DMS79 treated with DMSO at 0.1 percent for 48 hours (cell line): Measurements from ENCODE around the gene NBAS.
A peak's percentile ranks its signal among the peaks of the same experiment; 100 is the strongest.
"Not testable (repeated sequence)": the region's sequence is repeated elsewhere in the genome, so short reads cannot be mapped to it uniquely, and the experiment has no call there.

Source experiments
- DNase-seq: peaks from one replicate; lab custom pipeline; 2025; lab: John Stamatoyannopoulos, UW

The NBAS gene

DNA sequence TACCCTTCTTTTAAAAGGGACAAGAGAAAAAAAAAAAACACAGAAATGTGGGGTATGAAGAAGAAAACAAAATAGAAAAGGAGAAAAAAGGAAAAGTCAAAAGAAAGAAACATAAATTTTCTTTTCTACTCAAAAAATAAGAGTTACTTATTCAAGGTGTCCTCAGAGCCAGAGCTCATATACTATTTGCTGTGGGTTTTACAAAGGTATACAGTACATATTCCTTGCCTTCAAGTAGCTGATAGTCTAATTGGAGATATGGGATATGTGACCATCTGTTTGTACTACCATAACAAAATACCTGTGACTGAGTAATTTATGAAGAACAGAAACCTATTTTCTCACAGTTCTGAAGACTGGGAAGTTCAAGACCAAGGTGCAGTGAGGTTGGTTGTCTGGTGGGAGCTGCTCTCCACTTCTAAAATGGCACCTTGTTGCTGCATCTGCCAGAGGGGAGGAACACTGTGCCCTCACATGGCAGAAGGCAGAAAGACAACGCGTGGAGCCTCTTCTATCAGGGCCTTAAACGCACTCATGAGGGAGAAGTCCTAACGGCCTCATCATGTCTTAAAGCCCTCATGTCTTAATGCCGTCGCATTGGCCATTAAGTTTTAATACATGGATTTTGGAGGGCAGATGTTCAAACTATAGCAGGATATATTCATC lies 33.9 kb downstream of the NBAS start:
- DNase-seq, result no peak

DNA sequence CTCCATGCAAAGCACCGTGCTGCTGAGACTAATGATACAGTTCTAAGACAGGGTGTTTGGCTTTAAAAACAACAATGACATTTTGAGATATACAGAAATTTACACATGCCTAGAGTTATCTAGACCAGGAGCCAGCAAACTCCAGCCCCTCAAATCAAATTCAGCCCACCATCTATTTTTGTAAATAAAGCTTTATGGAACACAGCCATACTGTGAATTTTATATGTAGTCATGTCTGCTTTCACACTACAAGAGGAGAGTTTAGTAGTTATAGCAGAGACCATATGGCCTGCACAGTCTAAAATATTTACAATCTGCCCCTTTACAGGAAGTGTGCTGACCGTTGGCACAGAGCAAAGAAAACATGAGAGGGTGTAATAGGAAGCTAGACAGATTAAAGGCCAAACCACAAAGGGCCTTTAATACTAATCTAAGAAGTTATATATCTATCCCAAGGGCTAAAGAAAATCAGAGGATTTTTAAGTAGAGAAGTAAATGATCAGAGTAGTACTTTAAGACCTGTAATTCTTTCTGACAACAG lies 39.4 kb downstream of the NBAS start:
- DNase-seq, result no peak

DNA sequence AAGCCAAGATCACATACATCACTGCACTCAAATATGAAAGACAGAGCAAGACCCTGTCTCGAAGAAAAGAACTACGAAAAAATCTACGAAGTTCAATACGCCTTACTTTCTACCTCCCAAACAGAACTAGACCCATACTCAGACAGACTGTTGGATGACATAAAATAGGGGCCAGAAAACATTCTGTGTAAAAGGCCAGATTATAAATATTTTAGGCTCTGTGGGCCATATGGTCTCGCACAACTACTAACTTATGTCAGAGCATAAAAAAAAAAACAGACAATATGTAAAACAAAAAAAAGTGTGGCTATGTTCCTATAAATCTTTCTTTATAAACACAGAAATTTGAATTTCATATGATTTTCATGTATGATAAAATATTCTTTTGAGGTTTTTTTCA lies 40.8 kb downstream of the NBAS start:
- no peak for DNase-seq

DNA sequence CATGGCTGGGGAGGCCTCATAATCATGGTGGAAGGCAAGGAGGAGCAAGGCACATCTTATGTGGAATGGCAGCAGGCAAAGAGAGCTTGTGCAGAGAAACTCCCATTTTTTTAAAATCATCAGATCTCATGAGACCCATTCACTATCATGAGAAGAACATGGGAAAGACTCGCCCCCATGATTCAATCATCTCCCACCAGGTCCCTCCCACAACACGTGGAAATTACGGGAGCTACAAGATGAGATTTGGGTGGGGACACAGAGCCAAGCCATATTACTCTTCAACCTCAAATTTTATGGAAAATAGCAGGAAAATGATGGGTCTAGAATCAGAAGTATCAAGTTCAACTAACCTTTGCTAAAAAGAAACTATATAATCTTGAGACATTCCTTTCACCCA lies 42.4 kb downstream of the NBAS start:
- DNase-seq, result not testable (repeated sequence)

DNA sequence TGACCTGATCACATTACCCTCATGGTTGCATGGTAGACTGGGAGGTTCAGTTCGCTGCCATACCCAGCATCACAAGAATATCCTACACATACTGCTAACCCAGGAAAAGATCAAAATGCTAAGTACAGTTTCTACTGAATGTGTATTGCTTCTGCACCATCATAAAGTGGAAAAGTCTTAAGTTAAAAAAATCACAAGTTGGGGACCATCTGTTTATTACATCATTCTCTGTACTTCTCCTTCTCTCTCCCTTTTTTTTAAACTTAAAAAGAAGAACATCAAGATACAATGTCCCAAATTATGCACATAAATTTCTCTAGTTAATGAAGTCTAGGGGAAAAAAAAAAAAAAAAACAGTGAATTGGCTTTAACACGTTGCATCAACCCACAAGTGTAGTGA lies 43.3 kb downstream of the NBAS start:
- DNase-seq, result no peak

DNA sequence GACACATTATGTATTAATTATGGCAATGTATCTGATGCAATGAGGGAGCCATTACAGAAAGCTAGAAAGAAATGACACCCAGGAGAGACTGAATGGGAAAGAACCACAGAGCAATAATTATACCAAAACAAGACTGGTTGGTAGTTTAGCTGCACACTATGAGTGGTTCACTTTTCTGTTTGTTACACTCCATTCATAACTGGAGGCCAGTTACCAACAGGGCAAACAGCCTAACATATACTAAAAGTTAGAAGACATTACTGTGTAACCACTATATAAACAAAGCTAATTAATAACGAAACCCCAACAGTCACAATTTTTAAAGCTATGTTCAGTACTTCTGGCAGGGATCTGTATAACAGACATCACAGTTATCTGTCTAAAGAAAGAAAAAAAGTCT lies 49.4 kb downstream of the NBAS start:
- DNase-seq, result no peak

DNA sequence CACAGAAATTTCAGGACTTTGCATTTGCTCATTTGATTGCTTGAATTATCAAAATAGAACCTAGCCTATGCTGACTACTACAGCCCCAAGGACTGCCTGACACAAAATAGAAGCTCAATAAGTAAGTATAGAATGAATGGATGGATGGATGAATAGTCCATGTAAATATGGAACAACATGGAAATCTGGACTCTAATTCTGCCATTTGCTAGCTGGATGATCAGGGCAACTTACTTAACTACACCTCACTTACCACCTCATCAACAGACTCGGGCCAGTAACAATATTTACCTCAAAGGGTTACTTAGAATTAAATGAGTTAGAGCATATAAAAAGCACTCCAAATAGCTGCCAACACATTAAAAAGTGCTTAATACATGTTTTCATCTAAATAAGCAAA lies 50.6 kb downstream of the NBAS start:
- no peak for DNase-seq

DNA sequence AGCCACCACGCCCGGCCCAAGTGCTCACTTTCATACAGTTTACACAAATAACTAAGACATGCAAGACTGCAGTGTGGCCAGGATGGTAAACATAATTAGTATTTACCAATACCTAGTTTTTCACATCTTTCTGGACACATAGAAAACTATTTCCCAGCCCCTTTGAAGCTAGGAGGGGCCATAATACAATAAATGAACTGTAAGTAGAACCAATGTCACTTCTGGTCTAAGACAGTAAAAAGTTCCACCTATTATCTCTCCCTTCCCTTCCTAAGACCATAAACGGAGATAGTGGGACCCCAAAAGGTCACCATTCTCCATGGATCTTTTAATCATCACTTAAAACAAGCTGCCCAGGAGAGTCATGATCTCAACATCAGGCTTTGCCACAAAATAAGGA lies 51.0 kb downstream of the NBAS start:
- no peak for DNase-seq

DNA sequence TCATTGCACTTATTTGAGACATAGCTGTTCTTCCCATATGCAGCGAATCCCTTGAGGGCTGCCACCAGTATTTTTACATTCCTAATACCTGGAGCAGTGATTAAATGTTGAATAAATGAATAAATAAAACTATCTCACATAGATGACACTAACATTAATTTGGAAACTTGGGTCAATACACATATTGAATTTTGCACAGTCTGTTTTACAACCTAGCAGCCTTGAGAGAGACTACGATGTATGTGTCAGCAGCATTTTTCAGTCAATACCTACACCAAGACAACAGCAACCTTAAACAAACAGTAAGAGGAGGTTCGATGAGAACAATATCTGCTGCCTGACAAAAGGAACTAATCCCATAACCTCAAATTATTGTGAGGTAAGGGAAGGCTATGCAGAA lies 53.4 kb downstream of the NBAS start:
- no peak for DNase-seq

DNA sequence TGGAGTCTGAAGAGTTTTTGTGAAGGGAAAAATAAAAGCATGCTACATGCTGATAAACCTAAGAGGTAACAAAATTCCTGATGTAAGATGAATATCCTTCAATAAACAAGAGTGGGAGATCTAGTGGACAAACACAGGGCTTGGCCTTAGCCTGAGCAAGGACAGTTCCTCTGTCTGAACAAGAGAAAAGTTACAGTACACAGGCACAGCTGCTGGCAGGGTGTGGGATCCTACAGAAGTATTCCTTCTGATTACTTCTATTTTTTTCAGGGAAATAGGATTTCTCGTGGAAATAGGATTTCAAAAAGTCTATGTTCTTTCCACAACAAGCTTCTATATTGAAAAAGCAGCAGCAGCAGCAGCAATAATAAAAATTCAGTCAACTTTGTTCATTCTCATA lies 54.1 kb downstream of the NBAS start:
- no peak for DNase-seq

DNA sequence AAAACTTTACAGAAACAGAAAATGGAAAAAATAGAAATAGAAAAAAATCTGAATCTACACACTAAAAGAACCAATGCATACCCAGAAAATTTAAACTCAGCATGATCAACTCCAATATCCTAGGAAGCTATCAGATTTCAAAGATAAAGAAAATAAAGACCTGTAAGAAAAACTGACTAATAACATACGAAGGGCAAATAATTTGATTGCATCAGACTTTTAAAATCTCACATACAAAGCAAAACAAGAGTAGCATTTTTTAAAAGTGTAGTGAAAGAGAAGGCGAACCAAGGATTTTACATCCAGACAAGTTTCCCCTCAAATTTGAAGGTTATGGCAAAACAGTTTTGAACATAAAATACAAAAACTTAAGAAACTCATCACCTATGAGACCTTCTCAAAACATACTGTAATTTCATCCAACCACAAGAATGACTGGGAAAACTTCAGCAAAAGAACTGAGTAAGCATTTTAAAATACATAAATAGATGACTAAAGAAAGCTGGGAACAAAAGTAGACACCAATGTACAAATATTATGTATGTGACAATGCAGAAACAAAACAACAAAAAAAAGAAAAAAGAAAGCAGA lies 54.8 kb downstream of the NBAS start:
- no peak for DNase-seq

DNA sequence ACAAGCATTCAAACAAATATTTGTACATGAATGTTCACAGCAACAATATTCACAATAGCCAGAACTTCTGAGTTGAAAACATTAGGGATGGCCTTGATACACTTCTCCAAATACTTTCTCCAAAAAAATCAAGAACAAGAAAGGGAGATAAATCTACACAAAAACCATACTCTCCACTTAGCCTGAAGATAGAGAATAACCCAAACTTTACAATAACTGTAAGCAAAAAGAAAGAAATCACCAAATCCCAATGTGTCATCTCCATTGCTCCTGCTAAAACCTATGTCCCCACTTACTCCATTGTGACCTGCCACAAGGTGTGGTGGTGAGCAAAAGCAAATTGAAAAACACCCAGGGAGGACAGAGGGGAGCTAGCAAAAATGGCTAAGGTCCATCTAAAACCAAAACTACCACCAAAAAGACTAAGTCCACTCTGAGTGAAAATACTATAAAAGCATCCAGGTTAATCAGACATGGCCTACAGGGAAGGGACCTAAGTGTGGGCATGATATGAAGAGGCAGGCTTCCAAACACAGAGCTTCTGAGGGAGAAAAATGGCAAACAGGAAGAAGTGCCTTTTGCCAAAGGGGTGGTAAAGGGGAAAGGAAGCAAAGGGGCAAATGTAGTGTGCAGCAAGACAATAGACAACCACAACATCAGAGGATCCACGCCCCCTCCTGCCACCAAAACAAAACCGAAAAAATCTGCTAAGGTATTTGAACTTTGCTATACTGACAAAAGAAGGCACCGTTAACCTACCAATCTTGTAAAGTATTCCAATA lies 56.1 kb downstream of the NBAS start:
- no peak for DNase-seq

DNA sequence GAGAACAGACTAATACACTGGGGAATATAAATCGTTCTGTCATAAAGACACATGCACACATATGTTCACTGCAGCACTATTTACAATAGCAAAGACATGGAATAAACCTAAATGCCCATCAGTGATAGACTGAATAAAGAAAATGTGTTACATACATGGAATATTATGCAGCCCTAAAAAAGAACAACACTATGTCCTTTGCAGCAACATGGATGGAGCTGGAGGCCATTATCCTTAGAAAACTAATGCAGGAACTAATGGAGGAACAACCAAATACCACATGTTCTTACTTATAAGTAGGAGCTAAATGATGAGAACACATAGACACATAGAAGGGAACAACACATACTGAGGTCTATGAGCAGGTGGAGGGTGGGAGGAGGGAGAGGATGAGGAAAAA lies 61.9 kb downstream of the NBAS start:
- not testable (repeated sequence) for DNase-seq

DNA sequence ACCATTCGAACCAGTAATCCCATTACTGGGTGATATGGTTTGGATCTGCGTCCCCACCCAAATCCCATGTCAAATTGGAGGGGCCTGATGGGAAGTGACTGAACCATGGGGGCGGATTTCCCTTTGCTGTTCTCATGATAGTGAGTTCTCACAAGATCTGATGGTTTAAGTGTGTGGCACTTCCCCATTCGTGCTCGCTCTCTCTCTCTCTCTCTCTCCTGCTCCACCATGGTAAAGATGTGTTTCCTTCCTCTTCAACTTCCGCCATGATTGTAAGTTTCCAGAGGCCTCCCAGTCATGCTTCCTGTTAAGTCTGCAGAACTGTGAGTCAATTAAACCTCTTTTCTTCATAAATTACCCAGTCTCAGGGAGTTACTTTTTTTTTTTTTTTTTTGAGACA lies 62.6 kb downstream of the NBAS start:
- no peak for DNase-seq

DNA sequence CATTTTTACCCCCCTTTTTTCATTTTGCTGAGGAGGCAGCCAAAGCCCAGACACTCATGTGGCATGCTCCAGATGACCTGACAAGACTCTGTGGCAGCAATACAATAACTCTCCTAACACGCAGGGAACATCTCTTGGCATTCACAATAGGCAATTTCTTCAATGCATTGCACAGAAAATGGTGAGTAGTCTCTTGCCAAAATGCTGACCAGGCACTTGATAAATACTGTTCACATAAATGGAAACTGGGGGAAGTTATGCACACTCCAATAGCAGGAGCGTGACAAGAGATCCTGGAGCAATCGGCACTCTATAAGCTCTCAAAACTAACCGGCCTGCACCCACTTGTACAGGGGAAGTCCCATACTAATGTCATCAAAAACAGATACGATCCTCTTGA lies 66.3 kb downstream of the NBAS start:
- peak; percentile 92 for DNase-seq

DNA sequence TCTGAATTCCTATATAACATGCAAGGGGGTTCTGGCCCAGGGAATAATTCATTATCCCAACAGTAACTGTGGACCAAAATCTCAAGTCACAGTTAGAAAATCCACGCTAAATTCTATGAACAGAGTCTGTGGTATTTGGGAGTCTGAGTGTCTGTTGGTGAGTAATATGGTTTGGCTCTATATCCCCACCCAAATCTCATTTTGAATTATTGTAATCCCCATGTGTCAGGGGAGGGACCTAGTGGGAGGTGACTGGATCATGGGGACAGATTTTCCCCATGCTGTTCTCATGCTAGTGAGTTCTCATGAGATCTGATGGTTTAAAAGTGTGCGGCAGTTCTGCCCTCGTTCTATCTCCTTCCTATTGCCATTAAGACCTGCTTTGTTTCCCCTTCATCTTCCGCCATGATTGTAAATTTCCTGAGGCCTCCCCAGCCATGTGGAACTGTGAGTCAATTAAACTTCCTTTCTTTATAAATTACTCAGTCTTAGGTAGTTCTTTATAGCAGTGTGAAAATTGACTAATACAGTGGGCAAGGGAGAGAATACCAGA lies 68.3 kb downstream of the NBAS start:
- no peak for DNase-seq

DNA sequence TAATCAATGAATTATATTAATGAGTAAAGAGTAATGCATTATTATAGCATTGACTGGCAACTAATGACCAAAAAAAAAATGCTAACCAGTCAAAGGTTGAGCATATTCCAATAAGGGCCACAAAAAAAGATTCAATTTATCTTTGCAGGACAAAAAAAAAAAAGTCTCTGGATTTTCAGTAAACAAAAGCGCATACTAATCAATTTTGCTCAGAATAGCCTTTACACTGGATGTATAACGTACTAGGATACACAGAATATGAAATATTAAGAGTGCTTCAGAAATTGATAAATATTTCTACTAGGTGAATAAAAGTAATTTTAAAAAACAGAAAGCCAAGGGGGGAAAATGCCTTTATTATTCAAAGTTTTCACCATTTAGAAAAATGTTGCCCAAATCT lies 74.4 kb downstream of the NBAS start:
- DNase-seq, result no peak

DNA sequence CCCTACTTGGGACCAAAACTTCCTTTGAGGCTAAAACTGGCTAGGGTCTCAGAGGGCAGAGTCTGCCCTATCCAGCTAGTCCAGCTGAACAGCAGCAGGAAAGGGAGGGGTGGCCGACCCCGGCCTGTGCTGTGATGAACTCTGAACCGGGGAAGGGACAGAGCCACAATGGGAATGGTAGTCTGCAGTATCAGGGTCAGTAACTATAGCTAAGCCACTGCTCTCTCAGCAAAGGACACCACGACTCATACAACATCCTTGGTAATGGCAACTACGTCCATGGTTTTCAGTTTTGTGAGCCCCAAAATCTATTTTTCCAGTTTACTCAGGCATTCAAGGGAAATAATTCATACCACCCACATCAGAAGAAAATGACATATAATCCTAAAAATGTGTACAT lies 75.2 kb downstream of the NBAS start:
- no peak for DNase-seq

DNA sequence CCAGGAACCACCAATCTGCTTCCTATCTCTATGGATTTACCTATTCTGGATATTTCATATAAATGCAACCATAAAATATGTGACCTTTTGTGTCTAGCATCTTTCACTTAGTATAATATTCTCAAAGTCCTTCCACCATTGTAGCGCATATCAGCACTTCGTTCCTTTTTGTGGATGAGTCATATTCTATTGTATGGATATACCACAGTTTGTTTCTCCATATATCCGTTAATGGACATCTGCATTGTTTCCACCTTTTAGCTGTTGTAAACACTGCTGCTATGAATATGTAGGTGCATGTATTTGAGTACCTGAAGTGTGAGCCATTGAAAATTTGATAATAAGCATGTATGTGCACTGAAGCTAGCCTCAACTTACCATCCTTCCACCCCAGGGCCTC lies 80.1 kb downstream of the NBAS start:
- no peak for DNase-seq

DNA sequence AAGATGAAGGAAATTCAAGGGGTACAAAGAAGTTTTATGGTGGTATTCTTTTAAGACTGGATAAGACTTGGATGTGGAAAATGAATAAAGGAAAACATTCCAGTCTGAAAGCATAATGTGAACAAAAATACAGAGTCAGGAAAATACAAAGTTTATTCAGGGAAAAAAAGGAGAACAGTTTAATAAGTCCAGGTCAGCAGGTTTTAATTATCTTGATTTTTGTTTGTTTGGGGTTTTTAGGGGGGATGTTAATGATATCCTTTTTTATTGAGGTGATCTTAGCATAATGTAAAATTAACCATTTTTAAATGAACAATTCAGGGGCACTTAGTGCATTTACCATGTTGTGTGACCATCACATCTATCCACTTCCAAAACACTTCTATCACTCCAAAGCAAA lies 80.6 kb downstream of the NBAS start:
- DNase-seq, result no peak

DNA sequence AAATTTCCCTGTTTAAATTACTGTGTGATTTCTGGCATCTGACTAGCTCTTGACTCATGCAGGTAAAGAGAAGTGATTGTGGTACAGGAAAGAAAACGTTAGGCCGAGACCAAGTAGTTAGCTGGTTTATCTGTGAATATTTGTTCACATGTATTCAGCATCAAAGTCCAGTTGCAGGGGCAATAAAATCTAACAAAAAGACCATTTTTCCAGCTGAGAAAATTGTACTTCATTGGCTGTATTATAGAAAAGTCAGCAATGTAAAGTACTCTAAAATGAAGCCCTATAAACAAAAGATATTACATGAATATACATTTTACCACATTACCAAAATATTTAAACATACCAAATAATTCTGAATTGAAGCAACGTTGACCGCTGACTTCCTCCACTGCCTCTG lies 88.3 kb downstream of the NBAS start:
- no peak for DNase-seq

DNA sequence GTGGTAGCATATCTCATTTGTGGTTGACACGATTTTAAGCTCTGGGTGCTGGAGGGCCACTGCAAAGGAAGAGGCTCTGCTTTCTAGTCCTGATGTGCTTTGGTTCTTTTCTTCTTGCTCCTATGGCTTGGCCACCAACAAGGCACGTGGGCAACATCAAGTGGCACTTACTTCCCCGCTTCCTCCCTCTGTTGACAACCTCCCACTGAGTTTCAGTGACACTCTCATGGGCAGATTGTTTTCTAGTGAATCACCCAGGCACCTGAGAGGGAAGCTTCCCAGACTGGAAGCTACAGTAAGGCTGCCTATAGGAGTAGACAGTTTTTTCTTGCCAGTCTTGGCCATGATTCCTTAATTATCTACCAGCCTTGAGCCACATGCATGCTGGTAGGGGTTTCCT lies 89.0 kb downstream of the NBAS start:
- DNase-seq, result peak; percentile 73

DNA sequence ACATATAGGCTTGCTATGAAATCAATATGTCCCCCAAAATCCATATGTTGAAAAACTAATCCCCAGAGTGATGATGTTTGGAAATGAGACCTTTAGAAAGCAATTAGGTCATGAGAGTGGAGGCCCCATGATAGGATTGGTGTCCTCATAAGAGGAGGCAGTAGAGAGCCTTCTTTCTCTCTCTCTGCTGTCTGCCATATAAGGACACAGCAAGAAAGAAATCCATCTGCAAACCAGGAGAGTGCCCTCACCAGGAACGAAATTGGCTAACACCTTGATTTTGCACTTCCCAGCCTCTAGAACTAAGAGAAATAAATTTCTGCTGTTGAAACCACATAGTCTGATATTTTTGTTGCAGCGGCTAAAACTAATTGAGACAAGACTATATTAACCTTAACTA lies 89.5 kb downstream of the NBAS start:
- DNase-seq, result no peak
